ENCODE measurements around the gene KLHL40.

Gene KLHL40

DNA sequence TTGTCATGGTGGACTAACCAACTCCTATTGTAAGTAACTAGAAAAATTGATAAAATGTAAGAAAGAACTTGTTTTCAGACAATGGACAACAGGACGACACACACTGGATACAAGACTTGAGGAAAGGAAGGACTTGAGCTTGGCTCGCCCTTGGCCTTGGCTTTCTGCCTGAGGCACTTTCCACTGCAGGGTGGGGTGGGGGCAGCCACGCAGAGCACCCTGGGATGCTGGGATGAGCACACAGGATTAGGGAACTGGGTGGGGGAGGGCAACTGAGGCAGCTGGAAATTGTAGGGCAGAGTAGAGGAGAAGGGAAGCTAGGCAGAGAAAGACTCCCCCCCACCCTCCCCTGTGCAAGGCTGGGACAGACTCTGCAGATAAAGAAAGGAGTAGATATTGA is 42.7 kb downstream of the KLHL40 start:
- no peak overlapping the region for H3K4me3 ChIP-seq (ENCODE audit: low read depth, low read length)
- TF ChIP-seq, protein P1, sequence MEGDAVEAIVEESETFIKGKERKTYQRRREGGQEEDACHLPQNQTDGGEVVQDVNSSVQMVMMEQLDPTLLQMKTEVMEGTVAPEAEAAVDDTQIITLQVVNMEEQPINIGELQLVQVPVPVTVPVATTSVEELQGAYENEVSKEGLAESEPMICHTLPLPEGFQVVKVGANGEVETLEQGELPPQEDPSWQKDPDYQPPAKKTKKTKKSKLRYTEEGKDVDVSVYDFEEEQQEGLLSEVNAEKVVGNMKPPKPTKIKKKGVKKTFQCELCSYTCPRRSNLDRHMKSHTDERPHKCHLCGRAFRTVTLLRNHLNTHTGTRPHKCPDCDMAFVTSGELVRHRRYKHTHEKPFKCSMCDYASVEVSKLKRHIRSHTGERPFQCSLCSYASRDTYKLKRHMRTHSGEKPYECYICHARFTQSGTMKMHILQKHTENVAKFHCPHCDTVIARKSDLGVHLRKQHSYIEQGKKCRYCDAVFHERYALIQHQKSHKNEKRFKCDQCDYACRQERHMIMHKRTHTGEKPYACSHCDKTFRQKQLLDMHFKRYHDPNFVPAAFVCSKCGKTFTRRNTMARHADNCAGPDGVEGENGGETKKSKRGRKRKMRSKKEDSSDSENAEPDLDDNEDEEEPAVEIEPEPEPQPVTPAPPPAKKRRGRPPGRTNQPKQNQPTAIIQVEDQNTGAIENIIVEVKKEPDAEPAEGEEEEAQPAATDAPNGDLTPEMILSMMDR (IDR thresholded peaks at IDR 0.05; ENCODE audit: control insufficient read depth, extremely low read depth, insufficient read depth), result no peak
- no peak for DNase-seq (ENCODE audit: low read depth)

DNA sequence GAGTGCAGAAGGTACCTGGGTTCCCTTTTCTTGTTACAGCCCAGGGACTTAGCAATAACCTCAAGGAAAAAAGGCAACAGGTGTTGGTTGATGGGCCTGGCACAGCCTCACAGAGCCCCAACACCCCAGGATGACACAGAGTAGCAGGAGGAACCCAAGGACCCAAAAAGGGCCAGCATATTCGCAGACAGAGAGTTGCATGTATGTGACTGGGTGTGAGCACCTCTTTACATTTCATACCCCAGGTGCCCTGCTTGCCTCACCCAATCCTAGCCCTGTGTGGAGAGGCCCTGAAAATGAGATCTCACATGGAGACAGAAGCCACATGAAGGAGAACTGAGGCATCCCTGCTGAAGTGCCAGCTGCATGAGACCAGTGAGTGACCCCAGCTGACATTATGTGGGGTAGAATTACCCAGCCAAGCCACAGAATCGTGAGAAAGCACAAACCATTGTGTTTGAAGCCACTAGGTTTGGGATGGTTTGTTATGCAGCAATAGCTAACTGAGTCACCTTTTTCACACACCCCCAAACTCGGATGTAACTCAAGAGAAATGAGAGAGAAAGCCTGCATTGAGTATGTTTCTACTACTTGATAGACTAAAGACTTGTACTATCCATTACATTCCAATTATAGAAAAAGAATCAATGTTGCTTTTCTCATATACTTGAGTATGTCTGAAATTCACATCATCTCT is 43.5 kb downstream of the KLHL40 start:
- no peak for DNase-seq (ENCODE audit: low read depth)
- TF ChIP-seq, protein P1 (IDR thresholded peaks at IDR 0.05; ENCODE audit: control insufficient read depth, extremely low read depth, insufficient read depth), result no peak
- no peak overlapping the region for H3K4me3 ChIP-seq (ENCODE audit: low read depth, low read length)

DNA sequence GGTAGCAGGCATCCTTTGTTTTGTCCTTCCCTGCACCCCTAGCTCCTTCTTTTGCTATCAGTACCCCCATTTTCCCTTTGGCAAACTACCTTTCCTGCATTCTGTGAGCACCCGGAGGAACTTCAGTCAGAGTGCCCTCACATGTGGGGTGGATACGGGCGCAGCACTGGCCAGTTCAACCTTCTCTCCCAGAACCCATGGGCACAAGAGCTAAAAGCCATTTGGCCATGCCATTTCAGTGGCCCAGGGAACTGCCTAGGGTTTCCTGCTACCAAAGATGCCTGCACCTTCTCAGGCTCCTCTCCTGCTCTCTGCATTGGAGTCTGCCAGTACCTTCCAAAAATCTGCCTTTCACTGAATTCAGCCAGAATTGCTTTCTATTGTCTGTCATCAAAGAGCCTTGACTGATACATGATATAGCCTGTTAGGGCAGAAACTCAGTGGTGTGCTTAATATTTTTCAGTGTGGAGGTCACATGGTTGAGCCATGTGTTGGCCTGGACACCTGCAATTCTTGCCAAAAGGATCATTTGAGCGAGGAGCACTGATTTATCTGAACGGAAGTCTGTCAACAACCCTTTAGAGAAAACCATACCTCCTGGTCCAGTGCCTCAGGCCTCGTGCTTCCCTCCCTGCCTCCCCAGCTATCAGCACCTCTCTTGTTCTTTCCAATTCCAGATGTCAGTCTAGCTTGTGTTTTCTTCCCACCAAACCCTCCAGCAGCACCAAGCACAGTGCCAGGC is 44.2 kb downstream of the KLHL40 start:
- no peak overlapping the region for H3K4me3 ChIP-seq (ENCODE audit: low read depth, low read length)
- TF ChIP-seq, protein P1 (IDR thresholded peaks at IDR 0.05; ENCODE audit: control insufficient read depth, extremely low read depth, insufficient read depth), result no peak
- no peak for DNase-seq (ENCODE audit: low read depth)

DNA sequence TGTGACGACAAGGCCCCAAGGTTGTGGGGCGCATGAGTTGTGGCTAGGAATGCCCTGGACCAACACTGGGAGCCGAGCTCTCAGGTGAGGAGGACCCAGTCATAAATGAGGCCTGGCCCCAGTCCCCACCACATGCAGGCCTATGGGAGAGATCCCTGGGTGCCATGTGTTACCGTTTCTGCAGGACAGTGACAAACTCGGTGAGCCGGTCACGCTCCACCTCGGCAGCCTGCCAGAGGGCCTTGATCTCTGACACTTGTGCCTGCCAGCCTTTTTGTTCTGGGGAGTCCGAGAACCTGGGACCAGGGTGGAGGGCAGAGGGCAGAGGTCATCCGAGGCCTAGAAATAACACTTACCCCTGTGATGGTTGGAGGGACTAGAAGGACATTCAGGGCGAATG is 45.0 kb downstream of the KLHL40 start:
- DNase-seq (ENCODE audit: low read depth), result no peak
- H3K4me3 ChIP-seq (ENCODE audit: low read depth, low read length), result no peak overlapping the region
- TF ChIP-seq, protein P1 (IDR thresholded peaks at IDR 0.05; ENCODE audit: control insufficient read depth, extremely low read depth, insufficient read depth), result no peak

DNA sequence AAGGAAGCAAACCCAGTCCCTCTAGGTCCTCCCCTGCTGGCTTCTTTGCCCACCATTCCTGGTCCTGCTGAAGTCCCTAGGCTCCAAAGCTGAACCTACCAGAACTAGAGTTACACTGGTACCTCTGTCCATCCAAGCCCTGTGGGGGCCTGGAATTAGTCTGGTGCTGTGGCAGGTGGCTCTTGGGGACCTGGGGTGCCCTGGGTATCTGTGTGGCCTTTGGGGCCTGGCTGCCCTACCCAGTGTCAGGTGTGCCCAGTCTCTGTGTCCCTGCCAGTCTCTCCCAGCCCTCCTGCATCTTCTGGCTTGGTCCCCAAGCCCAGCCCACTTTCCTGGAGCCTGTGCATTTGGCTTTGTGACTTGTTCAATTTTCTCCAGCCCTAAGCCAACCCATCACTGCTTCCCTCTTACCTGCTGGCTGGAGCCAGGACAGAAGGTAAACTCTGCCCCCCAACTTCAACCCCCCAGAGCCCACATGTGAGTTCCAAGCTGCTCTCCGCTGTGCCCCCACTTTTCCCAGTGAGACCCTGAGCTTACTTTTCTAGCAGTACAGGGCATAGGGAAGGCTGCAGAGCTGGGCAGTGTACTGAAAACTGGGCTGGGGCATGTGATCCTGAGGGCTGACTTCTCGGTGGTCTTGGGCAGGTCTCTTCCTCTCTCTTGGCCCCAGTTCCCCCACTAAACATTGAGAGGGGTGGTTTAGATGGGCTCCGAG is 45.5 kb downstream of the KLHL40 start:
- TF ChIP-seq, protein P1 (IDR thresholded peaks at IDR 0.05; ENCODE audit: control insufficient read depth, extremely low read depth, insufficient read depth), result no peak
- DNase-seq (ENCODE audit: low read depth), result no peak

DNA sequence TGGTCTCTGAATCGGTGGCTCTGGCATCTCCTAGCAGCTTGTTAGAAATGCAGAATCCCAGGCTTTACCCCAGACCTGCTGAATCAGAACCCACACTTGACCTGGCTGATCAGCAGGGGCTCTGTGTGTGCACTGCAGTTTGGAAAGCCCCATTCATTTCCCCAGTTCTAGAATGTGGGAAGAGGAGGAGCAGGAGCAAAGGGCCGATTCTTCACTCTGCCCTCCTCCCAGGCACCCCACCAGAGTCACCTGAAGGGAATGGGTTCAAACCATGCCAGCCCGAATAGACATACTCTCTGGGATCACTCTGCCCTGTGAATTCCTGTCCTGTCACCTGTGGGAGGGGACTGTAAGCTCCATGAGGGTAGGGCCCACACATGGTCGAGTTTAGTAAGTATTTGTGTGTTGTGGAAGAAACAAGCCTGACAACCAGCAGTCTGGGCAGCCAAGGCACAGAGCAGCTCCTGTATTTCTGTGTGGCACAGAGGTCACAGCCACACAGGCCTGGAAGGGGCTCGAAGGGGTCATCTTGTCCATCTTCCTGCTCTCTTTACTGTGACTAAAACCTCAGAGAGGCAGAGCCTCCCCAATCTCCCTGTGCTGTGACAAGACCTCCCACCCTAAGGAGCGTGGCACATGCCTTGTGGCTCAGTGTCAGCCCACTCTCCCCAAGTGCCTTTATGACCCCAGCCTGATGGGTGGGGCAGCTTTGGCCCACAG is 46.3 kb downstream of the KLHL40 start:
- H3K4me3 ChIP-seq (ENCODE audit: low read depth, low read length), result no peak overlapping the region
- TF ChIP-seq, protein P1 (IDR thresholded peaks at IDR 0.05; ENCODE audit: control insufficient read depth, extremely low read depth, insufficient read depth), result no peak
- DNase-seq (ENCODE audit: low read depth), result no peak

More for the DNA sequence above, 45.5 kb downstream of the KLHL40 start:
- no peak overlapping the region for H3K4me3 ChIP-seq (ENCODE audit: low read depth, low read length)
